Stimulated activated CD4-positive, alpha-beta T cell treated with anti-CD3 and anti-CD28 coated beads, Interleukin-15, amount 100 ng/mL, for 48 hours (primary cell): ENCODE data around the gene PLCD3.

Experiments
- DNase-seq, 2 donors: peaks; one replicate each; pipeline ENCODE4 v3.0.0-alpha.2; 2020; ENCODE audit warnings: low read depth in 2 of 2

PLCD3 gene

DNA sequence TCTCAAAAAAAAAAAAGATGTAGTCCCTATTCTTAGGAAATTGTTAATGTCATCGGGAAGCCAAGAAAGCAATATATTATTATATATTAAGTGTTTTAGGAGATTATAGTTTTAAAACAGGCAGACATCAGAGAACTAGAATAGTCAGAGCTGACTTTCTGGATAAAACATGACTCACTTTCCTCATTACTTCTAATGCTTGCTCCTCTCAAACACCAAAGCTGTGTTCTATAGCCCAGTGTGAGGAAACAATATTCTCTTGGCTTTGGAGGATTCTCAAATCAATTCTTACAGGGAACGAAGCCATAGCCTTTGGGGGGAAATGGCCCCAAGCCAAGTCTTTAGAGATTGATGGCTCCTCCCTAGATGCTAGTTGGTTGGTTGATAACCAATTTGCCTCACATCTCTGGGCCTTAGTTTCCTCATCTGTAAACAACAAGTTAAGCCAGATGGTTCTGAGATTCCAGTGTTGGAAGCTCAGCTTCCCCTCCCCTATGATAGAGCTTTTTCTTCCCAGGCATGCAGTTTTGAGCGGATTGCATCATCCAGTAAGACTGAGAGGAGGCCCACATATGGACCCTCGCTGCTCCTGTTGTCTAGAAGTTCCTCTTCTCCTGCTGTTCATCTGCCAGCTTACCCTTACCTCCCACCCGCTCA is 58.8 kb downstream of the PLCD3 start:
- no peak for DNase-seq

- DNase-seq: no peak
Observed at GRCh38 chr17:45070809-45071208, 61.5 kb downstream of the PLCD3 start.

DNA sequence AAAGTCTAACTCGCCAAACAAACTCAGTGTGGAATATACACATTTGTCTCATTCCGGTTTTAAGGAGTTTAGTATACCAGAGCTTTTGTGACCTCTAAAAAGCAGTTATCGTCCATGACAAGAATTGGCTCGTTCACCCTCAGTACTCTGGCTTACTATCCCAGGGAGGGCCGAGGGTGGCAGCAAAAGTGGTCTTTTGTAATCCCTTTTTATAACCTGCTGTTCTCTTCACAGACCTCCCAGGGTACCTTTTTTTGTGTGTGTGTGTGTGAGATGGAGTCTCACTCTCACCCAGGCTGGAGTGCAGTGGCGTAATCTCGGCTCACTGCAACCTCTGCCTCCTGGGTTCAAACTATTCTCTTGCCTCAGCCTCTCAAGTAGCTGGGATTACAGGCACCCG is 62.3 kb downstream of the PLCD3 start:
- no peak for DNase-seq

DNA sequence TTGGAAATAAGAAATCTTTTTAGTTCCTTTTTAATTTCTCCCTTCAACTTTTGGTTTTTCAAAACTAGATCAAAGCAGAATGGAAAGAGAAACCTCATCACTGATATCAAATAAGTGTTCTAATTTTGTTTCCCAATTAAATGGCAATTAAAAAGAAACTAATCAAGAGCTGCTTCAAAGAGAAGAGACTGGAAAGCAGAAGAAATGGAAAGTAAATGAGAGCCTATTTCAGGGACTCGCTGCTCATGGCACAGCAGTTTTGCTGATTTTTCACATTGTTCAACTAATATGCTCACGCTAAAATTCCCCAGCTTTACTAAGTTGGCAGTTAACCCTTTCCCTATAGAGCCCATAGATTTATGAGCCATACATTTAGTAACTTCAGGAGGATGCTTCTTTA is 64.7 kb downstream of the PLCD3 start:
- DNase-seq: no peak

DNA sequence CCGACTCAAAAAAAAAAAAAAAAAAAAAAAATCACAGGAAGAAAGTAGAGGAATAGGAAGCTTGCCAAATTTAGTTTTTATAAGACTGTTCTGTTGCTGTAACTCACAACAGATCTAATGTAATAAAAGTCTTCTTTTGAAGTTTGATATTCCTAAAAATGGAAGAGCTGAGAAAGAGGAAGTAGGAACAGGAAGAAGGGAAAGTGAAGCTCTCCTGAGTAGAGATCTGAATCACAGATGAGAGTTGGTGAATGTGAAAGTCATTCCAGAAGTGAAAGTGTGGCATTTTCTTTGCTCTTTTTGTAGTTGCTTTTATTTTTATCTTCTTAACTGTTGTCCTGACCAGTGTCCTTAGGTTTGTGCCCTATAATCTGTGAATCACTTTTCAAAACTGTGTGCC is 69.1 kb downstream of the PLCD3 start:
- no peak for DNase-seq

DNA sequence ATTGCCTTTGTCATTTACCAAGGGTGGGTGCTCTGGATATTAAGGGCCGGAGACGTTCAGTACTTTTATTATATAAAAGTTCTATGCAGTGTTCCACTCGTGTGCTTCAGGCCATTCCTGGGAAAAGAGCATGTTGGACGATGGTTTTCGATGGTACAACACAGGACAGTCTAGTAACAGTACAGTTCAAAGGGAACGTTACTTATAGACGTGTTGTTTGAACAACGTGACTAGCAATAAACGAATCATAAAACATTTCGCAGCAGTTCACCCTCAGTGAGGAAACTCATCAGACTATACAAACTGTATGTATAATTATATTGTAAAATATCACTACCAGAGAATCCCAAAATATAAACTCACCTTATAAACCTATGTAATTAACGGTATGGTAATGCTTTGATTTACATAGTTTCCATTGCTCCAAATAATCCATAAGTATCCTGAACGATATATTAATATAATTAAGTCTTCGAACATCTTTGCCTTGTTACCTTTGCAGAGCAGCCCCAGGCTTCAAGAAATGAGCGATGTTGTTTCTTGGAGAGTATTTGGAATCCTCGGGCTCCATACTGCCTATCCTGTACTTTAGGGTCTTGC is 70.6 kb downstream of the PLCD3 start:
- DNase-seq: no peak

GRCh38 chr17:45060797-45061605 is 71.3 kb downstream of the PLCD3 start, which contains the start of gene NMT1:
TSS of gene NMT1 (plus strand) at chr17:45061317. CDS start at chr17:45061330, 13 bp downstream.
- peak; percentile 93 to 97 for DNase-seq

GRCh38 chr17:45060382-45060796 is 71.9 kb downstream of the PLCD3 start:
- no peak for DNase-seq
